HG03575 (cell line): ENCODE measurements around the gene CD99.
"Not testable (repeated sequence)": the region's sequence is repeated elsewhere in the genome, so short reads cannot be mapped to it uniquely, and the experiment has no call there.

Experiments used
- ATAC-seq: cut with Tn5 transposase; IDR thresholded peaks from one replicate; pipeline ENCODE4 v1.9.1; 2021; ENCODE audit not compliant: unreplicated experiment, insufficient number of reproducible peaks, low FRiP score; ENCODE audit errors: extremely low read depth

The CD99 gene

GRCh38 chrX:2752441-2752840 is 61.3 kb downstream of the CD99 start:
- not testable (repeated sequence) for ATAC-seq

GRCh38 chrX:2755163-2755715 is 64.1 kb downstream of the CD99 start:
- ATAC-seq, result not testable (repeated sequence)

- no peak for ATAC-seq
Measured at GRCh38 chrX:2756548-2756947, 65.5 kb downstream of the CD99 start.

- ATAC-seq, result no peak
Measured at GRCh38 chrX:2761246-2761645, 70.2 kb downstream of the CD99 start.

DNA sequence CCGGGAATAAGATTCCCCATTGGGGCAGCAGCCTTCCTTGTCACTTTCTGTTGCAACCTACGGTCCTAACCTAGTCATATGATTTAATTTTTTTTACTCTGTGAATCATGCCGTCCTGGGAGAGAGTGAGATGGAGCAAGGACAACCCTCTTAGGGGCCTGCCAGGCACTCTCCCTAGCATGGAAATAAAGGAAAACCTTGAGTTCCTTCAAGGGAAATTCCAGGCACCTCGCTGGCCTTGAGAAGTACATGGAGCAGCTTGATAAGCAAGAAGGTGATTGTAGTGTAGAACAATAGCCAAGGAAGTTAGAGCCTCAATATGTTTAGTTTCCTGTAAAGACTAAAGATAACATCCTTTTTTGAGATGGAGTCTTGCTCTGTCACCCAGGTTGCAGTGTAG is 71.6 kb downstream of the CD99 start:
- not testable (repeated sequence) for ATAC-seq

DNA sequence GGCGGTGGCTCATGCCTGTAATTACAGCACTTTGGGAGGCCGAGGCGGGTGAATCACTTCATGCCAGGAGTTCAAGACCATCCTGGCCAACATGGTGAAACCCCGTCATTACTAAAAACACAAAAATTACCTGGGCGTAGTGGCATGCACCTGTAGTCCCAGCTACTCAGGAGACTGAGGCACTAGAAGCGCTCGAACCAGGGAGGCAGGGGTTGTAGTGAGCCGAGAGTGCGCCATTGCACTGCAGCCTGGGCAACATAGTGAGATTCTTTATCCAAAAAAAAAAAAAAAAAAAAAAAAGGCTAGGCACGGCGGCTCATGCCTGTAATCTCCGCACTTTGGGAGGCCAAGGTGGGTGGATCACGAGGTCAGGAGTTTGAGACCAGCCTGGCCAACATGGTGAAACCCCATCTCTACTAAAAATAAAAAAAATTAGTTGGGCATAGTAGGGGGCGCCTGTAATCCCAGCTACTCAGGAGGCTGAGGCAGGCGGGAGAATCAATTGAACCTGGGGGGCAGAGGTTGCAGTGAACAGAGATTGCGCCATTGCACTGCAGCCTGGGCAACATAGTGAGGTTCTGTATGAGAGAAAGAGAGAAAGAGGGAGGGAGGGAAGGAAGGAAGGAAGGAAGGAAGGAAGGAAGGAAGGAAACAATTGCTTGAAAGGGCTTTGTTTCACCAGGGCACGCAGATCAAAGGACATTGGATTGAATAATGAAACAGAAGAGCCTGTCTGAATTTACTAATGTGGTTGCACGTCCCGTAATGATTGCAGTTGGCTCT is 73.9 kb downstream of the CD99 start:
- not testable (repeated sequence) for ATAC-seq

DNA sequence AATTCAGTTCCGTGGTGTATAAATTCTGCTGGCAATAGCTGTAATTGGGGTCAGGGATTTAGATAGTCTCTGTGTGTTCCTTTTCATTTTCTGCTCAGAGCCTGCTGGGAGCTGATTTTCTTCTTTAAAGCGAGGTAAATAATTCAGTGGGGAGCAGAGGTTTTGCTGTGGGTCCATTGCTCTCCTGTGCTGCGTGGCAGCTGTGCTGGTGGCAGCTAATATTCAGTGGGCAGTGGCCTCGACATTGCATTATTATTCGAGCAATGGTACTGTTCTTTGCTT is 74.4 kb downstream of the CD99 start:
- ATAC-seq, result no peak

GRCh38 chrX:2766906-2767305 is 75.8 kb downstream of the CD99 start:
- ATAC-seq, result no peak

GRCh38 chrX:2767631-2768455 is 76.7 kb downstream of the CD99 start:
- no peak for ATAC-seq

GRCh38 chrX:2769615-2770014 is 78.5 kb downstream of the CD99 start:
- ATAC-seq, result no peak

DNA sequence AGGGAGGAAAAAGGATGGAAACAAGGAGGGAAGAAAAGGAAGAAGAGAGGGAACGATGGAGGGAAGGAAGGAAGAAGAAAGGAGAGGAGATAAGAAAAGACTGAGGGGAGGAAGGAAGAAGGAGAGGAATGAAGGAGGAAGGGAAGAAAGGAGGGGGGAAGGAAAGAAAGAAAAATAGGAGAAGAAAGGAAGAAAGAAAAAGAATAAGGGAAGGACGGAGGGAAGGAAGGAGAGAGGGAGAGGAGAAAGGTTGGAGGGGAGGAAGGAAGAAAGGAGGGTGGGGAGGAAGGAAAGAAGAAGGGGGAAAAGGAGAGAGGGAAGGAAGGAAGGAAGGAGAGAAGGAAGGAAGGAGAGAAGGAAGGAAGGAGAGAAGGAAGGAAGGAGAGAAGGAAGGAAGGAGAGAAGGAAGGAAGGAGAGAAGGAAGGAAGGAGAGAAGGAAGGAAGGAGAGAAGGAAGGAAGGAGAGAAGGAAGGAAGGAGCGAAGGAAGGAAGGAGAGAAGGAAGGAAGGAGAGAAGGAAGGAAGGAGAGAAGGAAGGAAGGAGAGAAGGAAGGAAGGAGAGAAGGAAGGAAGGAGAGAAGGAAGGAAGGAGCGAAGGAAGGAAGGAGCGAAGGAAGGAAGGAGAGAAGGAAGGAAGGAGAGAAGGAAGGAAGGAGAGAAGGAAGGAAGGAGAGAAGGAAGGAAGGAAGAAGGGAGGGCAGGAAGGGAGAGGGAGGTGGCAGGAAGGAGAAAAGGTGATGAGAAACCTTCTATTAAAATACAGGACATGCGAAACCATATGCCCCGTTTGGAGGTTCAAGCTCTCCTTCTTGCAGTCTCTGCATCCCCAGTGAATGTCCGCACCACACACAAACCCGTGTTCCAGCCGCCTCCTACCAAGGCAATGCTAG is 82.3 kb downstream of the CD99 start:
- not testable (repeated sequence) for ATAC-seq

DNA sequence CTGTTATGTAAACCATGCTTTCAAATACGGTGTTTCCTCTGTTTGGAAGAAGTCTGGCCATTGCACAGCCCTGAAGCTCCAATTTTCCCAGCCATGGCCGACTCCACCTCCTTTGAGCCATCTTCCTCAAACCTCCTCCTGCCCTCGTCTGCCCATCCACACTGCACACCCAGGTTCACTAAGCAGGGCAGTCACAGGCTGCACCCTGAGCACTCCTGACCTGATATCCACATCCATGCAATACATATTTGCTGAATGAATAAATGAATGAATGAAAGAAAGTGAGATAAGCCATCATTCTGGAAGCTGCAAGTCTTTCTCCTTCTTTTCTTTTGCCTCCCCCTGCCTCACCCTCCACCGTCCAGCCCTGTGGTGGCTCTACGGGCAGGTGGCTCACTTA is 83.0 kb downstream of the CD99 start:
- no peak for ATAC-seq

DNA sequence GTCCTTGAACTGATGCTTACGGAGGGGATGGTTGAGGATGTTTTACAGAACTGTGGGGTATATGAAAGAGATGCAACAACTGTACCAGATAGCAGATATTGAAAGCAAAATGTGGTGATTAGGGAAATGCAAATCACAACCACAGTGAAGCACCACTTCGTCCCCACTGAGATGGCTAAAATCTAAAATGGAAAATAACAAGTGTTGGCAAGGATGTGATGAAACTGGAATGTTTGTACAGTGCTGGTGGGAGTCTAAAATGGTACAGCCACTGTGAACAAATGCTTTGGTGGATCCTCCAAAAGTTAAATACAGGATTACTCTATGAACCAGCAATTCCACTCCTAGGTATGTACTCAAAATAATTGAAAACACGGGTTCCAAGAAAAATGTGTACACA is 83.7 kb downstream of the CD99 start:
- no peak for ATAC-seq

- not testable (repeated sequence) for ATAC-seq
Measured at GRCh38 chrX:2780472-2781225, 89.6 kb downstream of the CD99 start.

- no peak for ATAC-seq
Measured at GRCh38 chrX:2781226-2781571, 90.1 kb downstream of the CD99 start.

- no peak for ATAC-seq
Measured at GRCh38 chrX:2781698-2782097, 90.6 kb downstream of the CD99 start.

DNA sequence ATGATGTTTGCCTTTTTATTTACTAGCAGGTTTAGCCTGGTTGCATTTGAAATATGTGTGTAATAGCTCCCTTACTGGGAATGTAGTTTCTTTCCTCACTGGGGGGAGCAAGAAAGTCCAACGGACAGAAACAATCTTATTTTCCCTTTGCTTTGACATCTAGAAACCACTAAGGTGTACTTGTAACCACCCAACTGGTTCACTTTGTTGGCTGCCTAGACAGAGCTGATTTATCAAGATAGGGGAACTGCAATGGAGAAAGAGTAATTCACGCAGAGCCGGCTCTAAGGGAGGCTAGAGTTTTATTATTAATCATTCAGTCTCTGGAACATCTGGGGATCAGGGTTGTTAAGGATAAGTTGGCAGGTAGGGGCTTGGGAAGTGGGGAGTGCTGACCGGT is 91.1 kb downstream of the CD99 start:
- no peak for ATAC-seq

DNA sequence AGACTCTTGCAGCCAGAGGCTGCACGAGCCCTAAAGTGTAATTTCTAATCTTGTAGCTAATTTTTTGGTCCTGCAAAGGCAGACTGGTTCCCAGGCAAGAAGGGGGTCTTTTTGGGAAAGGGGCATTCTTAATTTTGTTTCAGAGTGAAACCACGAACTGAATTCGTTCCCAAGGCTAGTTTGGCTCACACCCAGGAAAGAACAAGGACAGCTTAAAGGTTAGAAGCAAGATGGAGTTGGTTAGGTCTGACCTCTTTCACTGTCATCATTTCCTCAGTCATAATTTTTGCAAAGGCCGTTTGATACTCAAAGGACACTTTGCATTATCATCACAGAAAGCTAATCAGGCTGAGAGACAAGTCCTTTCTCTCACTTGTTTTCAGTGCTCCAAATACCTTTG is 91.7 kb downstream of the CD99 start:
- ATAC-seq, result no peak

DNA sequence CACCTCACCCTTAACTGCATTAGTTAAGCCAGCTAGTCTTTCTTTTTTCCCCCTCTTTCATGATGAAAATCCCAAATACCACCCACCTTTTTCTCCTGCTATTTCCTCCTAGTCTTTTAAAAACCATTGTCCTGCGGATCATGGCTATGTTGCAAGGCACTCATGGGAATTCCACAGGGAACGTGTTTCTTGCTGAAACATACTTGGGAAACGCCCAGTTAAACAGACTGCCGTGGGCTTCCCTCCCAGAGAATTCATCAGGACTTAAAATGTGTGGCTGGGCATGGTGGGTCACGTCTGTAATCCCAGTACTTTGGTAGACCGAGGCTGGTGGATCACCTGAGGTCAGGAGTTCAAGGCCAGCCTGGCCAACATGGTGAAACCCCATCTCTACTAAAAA is 92.9 kb downstream of the CD99 start:
- ATAC-seq, result no peak
